HL-60 (cell line): ENCODE data around the gene SF3A2.

Experiments used
- DNase-seq, 2 experiments: peaks; one replicate each; pipeline ENCODE4 v3.0.0-alpha.2; 2010 to 2020; ENCODE audit warnings: low read depth in 1 of 2, low spot score in 1 of 2
- H3K27ac ChIP-seq: fragments of 250-450 bp; sonication (Bioruptor Pico); replicated peaks from 2 replicates; pipeline ENCODE4 v1.5.1; 2020; ENCODE audit warnings: mild to moderate bottlenecking, moderate library complexity
- H3K27me3 ChIP-seq: fragments of 250-450 bp; sonication (Bioruptor Pico); 2 replicates; pipeline ENCODE4 v1.5.1; 2021; ENCODE audit warnings: mild to moderate bottlenecking, moderate library complexity; ENCODE audit not compliant: insufficient read depth, poor library complexity, severe bottlenecking
- H3K4me3 ChIP-seq: replicated peaks from 2 replicates; pipeline ENCODE4 v1.5.1; 2011; ENCODE audit warnings: mild to moderate bottlenecking, control low read depth, low read length; ENCODE audit not compliant: insufficient read depth
- GABPA ChIP-seq: IDR thresholded peaks from 2 replicates; pipeline ENCODE4 v1.6.1; 2012; ENCODE audit warnings: low read depth
- POLR2AphosphoS5 ChIP-seq: IDR thresholded peaks from 2 replicates; pipeline ENCODE4 v1.6.1; 2012; ENCODE audit warnings: low read depth
- SPI1 ChIP-seq: IDR thresholded peaks from 2 replicates; pipeline ENCODE4 v1.6.1; 2012; ENCODE audit warnings: low read depth, mild to moderate bottlenecking, borderline replicate concordance
- TF ChIP-seq, protein P1 (sequence below): IDR thresholded peaks from 2 replicates; pipeline ENCODE4 v1.6.1; 2012; ENCODE audit warnings: low read depth; ENCODE audit not compliant: insufficient replicate concordance
- TF ChIP-seq, protein P2 (sequence below): IDR thresholded peaks from one replicate; pipeline ENCODE4 v1.5.1; 2011; ENCODE audit warnings: low read length, control low read depth, inconsistent platforms; ENCODE audit not compliant: insufficient read depth

Gene SF3A2

DNA sequence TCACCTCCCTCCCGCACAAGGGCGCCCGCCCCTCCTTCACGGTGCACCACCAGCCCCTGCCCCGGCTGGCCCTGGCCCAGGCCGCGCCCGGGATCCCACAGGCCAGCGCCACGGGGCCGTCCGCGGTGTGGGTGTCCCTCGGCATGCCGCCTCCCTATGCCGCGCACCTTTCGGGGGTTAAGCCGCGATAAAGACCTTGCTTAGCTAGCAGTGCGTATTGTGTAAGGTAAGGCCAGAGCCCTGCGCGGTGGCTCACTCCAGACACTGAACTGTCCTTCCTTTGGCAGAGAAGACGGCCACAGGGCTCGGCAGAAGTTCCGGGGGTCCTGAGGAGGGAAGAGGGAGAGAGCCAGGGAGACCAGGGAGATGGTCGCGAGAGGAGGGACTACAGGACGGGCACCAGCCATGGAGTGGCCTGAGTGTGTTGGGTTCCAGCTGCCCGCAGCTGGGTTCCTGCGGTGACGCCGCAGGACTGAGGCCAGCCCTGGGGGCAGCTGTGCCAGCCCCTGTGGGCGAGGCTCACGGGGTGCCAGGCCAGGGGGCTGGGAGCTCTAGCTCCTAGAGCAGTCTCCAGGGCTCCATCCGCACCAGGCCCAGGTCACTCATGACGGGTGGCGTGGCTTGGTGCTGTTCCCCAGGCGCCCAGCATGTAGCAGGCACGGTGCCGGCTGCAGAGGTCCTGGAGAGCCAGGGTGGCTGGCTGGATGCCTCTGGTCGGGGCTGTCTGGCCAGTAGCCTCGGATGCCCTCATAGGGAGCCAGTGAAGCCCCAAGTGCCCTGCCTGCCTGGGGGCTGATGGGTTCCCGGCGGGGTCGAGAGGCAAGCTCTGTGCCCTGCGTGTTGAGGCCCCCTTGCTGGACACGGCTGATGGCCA, 8.2 kb upstream of the SF3A2 start:
- no peak overlapping the region for H3K4me3 ChIP-seq
- no peaks in the 10 kb centered on the region for H3K27me3 ChIP-seq
- H3K27ac ChIP-seq: no peak overlapping the region
- TF ChIP-seq, protein P1, sequence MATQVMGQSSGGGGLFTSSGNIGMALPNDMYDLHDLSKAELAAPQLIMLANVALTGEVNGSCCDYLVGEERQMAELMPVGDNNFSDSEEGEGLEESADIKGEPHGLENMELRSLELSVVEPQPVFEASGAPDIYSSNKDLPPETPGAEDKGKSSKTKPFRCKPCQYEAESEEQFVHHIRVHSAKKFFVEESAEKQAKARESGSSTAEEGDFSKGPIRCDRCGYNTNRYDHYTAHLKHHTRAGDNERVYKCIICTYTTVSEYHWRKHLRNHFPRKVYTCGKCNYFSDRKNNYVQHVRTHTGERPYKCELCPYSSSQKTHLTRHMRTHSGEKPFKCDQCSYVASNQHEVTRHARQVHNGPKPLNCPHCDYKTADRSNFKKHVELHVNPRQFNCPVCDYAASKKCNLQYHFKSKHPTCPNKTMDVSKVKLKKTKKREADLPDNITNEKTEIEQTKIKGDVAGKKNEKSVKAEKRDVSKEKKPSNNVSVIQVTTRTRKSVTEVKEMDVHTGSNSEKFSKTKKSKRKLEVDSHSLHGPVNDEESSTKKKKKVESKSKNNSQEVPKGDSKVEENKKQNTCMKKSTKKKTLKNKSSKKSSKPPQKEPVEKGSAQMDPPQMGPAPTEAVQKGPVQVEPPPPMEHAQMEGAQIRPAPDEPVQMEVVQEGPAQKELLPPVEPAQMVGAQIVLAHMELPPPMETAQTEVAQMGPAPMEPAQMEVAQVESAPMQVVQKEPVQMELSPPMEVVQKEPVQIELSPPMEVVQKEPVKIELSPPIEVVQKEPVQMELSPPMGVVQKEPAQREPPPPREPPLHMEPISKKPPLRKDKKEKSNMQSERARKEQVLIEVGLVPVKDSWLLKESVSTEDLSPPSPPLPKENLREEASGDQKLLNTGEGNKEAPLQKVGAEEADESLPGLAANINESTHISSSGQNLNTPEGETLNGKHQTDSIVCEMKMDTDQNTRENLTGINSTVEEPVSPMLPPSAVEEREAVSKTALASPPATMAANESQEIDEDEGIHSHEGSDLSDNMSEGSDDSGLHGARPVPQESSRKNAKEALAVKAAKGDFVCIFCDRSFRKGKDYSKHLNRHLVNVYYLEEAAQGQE: no peak
- TF ChIP-seq, protein P2, sequence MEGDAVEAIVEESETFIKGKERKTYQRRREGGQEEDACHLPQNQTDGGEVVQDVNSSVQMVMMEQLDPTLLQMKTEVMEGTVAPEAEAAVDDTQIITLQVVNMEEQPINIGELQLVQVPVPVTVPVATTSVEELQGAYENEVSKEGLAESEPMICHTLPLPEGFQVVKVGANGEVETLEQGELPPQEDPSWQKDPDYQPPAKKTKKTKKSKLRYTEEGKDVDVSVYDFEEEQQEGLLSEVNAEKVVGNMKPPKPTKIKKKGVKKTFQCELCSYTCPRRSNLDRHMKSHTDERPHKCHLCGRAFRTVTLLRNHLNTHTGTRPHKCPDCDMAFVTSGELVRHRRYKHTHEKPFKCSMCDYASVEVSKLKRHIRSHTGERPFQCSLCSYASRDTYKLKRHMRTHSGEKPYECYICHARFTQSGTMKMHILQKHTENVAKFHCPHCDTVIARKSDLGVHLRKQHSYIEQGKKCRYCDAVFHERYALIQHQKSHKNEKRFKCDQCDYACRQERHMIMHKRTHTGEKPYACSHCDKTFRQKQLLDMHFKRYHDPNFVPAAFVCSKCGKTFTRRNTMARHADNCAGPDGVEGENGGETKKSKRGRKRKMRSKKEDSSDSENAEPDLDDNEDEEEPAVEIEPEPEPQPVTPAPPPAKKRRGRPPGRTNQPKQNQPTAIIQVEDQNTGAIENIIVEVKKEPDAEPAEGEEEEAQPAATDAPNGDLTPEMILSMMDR: no peak
- TF ChIP-seq SPI1: no peak
- TF ChIP-seq GABPA: no peak
- TF ChIP-seq POLR2AphosphoS5: no peak
- DNase-seq: no peak

DNA sequence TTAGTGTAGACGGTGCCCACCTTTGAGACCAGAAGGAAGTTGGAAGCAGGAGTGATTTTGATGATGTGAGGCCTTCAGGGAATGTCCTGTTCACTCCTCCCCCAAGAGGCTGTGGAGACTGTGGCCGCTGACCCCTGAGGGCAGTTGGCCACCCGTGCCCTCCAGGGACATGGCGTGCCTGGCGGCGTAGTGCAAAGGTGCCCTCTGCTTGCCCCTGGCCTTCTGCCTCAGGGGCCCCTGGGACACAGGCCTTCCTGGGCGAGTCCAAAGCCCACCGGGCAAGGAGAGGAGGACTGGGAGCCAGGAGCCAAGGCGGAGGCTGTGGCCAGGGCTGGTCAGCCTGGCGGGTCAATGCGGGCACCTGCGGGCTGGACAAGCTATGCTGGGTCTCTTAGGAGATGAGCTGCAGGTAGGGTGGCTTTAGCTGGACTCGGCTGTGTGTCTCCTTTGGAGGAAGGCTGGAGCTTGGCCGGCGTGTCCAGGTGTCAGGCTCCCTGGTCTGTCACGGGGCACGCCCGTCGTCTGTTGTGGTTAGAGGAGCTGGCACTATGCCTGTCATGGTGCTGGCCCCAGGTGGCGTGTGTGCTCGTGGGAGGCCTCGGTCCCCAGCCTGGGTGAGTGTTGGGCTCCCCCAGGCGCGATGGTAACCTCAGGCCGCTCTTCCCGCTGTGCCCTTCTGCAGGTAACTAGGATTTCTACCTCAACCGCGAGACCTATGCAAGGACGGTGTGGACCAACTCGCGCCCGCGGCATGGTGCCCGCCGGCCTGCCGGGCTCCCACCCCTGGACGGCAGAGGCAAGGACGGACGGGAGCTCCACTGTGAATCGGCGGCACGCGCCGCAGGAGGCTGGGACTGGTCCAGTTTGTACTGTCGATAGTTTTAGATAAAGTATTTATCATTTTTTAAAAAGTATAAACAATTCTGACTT, 7.3 kb upstream of the SF3A2 start:
- Histone ChIP-seq H3K4me3 (no peak overlapping the region), H3K27me3 (no peaks in the 10 kb centered on the region), H3K27ac (no peak overlapping the region)
- TF ChIP-seq, protein P1: no peak
- no peak for DNase-seq

DNA sequence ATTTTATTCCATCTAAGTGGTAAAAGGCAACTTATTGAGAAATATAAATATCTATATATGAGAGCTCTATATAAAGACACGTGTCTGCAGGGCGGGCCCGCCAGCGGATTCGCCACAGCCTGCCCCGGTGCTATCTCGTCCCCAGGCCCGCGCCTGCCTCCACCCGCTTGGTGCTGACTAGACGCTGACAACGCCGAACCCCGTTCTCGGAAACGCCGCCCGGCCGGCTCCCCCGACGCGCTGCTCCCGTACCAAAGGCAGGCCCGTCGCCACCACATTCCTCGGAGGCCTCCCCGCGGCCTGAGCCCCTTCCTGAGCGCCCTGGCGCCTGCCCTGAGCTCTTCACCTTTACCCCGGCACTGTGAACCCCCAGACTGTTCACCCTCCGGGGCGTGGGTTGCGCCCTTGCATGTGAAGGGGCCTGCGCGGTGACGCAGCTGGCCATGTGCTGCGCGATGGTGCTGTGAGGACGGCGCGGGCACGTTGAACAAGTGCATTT, 6.5 kb upstream of the SF3A2 start:
- DNase-seq: no peak
- H3K27ac ChIP-seq: no peak overlapping the region
- no peak overlapping the region for H3K4me3 ChIP-seq
- no peaks in the 10 kb centered on the region for H3K27me3 ChIP-seq
- TF ChIP-seq, protein P1: no peak
- TF ChIP-seq SPI1 (no peak), GABPA (no peak)
